HG02571 (cell line): ENCODE measurements around the gene MUC4.

Source experiments
- ATAC-seq: cut with Tn5 transposase; IDR thresholded peaks from one replicate; pipeline ENCODE4 v1.9.1; 2021; ENCODE audit warnings: mild to moderate bottlenecking, moderate library complexity; ENCODE audit not compliant: unreplicated experiment

MUC4 gene

GRCh38 chr3:195763843-195764825 is 47.6 kb downstream of the MUC4 start:
- ATAC-seq = no peak

- no peak for ATAC-seq
Measured at GRCh38 chr3:195763076-195763830, 48.5 kb downstream of the MUC4 start.

GRCh38 chr3:195762611-195763010 is 49.1 kb downstream of the MUC4 start:
- ATAC-seq = no peak

GRCh38 chr3:195762249-195762585 is 49.5 kb downstream of the MUC4 start:
- ATAC-seq = no peak

- ATAC-seq = no peak
Measured at GRCh38 chr3:195761567-195762248, 50.0 kb downstream of the MUC4 start.

- ATAC-seq = no peak
Measured at GRCh38 chr3:195761123-195761566, 50.6 kb downstream of the MUC4 start.

- no peak for ATAC-seq
Measured at GRCh38 chr3:195760345-195761122, 51.2 kb downstream of the MUC4 start.

GRCh38 chr3:195758721-195759353 is 52.9 kb downstream of the MUC4 start:
- ATAC-seq = no peak

- no peak for ATAC-seq
Measured at GRCh38 chr3:195757827-195758226, 53.9 kb downstream of the MUC4 start.

GRCh38 chr3:195757438-195757770 is 54.3 kb downstream of the MUC4 start:
- ATAC-seq = no peak

- ATAC-seq = no peak
Measured at GRCh38 chr3:195755791-195756676, 55.7 kb downstream of the MUC4 start.

GRCh38 chr3:195755391-195755790 is 56.3 kb downstream of the MUC4 start:
- ATAC-seq = no peak

- ATAC-seq = no peak
Measured at GRCh38 chr3:195754906-195755305, 56.8 kb downstream of the MUC4 start.

- no peak for ATAC-seq
Measured at GRCh38 chr3:195754141-195754540, 57.6 kb downstream of the MUC4 start.

- no peak for ATAC-seq
Measured at GRCh38 chr3:195753581-195753980, 58.1 kb downstream of the MUC4 start.

- ATAC-seq = no peak
Measured at GRCh38 chr3:195752546-195753331, 59.0 kb downstream of the MUC4 start.

GRCh38 chr3:195752066-195752465 is 59.7 kb downstream of the MUC4 start:
- no peak for ATAC-seq

GRCh38 chr3:195751560-195751959 is 60.2 kb downstream of the MUC4 start:
- ATAC-seq = no peak
